ENCODE data around the gene HTR3A. TPM values are rescaled to one million over a fixed set of nuclear protein-coding genes. Genes with fewer than 3 reads are reported as not detected.

HTR3A gene
- total RNA-seq, 1 donor from 2014 or later = 0.27 TPM

DNA sequence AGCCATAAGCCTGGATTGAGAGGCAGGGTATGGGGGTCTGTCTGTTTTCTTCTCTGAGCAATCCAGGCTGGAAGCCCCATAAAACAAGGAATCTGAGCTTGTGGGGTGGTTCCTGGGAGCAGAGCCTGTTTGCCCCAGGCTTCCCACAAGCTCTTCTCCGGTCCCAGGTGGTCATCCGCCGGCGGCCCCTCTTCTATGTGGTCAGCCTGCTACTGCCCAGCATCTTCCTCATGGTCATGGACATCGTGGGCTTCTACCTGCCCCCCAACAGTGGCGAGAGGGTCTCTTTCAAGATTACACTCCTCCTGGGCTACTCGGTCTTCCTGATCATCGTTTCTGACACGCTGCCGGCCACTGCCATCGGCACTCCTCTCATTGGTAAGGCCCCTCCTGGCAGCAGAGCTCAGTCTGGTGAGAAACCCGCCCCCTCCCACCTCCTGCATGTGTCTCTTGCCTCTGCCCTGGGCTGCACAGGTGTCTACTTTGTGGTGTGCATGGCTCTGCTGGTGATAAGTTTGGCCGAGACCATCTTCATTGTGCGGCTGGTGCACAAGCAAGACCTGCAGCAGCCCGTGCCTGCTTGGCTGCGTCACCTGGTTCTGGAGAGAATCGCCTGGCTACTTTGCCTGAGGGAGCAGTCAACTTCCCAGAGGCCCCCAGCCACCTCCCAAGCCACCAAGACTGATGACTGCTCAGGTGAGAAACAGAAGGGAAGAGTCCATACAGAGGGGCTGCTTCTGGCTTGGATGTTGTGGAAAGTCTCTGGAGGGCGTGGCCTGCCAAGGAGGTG, 11.6 kb downstream of the HTR3A start:
- Mint-ChIP-seq H3K4me1 (ENCODE audit: unreplicated experiment) (no peaks in the 10 kb centered on the region), H3K4me3 (no peak overlapping the region), H3K9me3 (no peaks in the 10 kb centered on the region), H3K27ac (no peak overlapping the region), H3K36me3 (no peaks in the 10 kb centered on the region), H3K27me3 (peaks cover 51% of the 10 kb centered on the region)
- DNase-seq (ENCODE audit: extremely low spot score, unreplicated experiment) = no peak
- TF ChIP-seq, protein P1, sequence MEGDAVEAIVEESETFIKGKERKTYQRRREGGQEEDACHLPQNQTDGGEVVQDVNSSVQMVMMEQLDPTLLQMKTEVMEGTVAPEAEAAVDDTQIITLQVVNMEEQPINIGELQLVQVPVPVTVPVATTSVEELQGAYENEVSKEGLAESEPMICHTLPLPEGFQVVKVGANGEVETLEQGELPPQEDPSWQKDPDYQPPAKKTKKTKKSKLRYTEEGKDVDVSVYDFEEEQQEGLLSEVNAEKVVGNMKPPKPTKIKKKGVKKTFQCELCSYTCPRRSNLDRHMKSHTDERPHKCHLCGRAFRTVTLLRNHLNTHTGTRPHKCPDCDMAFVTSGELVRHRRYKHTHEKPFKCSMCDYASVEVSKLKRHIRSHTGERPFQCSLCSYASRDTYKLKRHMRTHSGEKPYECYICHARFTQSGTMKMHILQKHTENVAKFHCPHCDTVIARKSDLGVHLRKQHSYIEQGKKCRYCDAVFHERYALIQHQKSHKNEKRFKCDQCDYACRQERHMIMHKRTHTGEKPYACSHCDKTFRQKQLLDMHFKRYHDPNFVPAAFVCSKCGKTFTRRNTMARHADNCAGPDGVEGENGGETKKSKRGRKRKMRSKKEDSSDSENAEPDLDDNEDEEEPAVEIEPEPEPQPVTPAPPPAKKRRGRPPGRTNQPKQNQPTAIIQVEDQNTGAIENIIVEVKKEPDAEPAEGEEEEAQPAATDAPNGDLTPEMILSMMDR (conservative IDR thresholded peaks at IDR 0.05) = no peak

DNA sequence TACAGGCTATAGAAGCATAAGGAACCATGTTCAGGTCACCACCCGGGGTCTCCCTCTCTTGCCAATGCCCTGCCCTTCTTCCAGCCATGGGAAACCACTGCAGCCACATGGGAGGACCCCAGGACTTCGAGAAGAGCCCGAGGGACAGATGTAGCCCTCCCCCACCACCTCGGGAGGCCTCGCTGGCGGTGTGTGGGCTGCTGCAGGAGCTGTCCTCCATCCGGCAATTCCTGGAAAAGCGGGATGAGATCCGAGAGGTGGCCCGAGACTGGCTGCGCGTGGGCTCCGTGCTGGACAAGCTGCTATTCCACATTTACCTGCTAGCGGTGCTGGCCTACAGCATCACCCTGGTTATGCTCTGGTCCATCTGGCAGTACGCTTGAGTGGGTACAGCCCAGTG, 14.5 kb downstream of the HTR3A start:
- no peaks in the 10 kb centered on the region for H3K9me3 Mint-ChIP-seq
- DNase-seq (ENCODE audit: extremely low spot score, unreplicated experiment) = no peak
- no peaks in the 10 kb centered on the region for H3K36me3 Mint-ChIP-seq
- TF ChIP-seq, protein P1 (conservative IDR thresholded peaks at IDR 0.05) = no peak
- H3K27me3 Mint-ChIP-seq = peaks cover 57% of the 10 kb centered on the region
- no peak overlapping the region for H3K27ac Mint-ChIP-seq
- H3K4me3 Mint-ChIP-seq = no peak overlapping the region
- H3K4me1 Mint-ChIP-seq (ENCODE audit: unreplicated experiment) = no peaks in the 10 kb centered on the region

DNA sequence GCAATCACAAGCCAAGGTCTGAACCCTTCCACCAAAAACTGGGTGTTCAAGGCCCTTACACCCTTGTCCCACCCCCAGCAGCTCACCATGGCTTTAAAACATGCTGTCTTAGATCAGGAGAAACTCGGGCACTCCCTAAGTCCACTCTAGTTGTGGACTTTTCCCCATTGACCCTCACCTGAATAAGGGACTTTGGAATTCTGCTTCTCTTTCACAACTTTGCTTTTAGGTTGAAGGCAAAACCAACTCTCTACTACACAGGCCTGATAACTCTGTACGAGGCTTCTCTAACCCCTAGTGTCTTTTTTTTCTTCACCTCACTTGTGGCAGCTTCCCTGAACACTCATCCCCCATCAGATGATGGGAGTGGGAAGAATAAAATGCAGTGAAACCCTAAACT, 15.0 kb downstream of the HTR3A start:
- H3K27me3 Mint-ChIP-seq = peaks cover 60% of the 10 kb centered on the region
- H3K4me1 Mint-ChIP-seq (ENCODE audit: unreplicated experiment) = no peaks in the 10 kb centered on the region
- no peak overlapping the region for H3K4me3 Mint-ChIP-seq
- H3K36me3 Mint-ChIP-seq = no peaks in the 10 kb centered on the region
- DNase-seq (ENCODE audit: extremely low spot score, unreplicated experiment) = no peak
- TF ChIP-seq, protein P1 (conservative IDR thresholded peaks at IDR 0.05) = no peak
- H3K9me3 Mint-ChIP-seq = no peaks in the 10 kb centered on the region
- H3K27ac Mint-ChIP-seq = no peak overlapping the region

DNA sequence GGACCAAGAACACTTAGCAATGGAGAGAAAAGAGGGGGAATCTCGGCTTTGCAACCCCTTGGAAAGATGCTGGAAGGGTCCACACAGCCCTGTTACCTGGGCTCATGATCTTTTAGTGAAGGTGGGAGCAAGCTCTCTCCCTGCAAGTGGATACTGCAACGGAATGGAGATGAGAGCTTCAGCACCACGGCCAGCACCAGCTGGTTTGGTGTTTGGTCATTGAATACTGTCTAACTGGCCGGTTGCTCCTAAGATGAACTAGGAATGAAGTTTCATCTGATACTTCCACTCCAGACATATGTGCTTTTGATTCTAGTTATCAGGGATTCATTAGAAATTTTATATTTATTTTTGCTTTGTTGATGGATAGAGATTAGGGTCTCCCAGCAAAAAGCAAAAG, 16.3 kb downstream of the HTR3A start:
- Mint-ChIP-seq H3K27ac (no peak overlapping the region), H3K4me1 (ENCODE audit: unreplicated experiment) (no peaks in the 10 kb centered on the region), H3K9me3 (no peaks in the 10 kb centered on the region), H3K27me3 (peaks cover 55% of the 10 kb centered on the region), H3K36me3 (no peaks in the 10 kb centered on the region), H3K4me3 (no peak overlapping the region)
- TF ChIP-seq, protein P1 (conservative IDR thresholded peaks at IDR 0.05) = no peak
- no peak for DNase-seq (ENCODE audit: extremely low spot score, unreplicated experiment)

DNA sequence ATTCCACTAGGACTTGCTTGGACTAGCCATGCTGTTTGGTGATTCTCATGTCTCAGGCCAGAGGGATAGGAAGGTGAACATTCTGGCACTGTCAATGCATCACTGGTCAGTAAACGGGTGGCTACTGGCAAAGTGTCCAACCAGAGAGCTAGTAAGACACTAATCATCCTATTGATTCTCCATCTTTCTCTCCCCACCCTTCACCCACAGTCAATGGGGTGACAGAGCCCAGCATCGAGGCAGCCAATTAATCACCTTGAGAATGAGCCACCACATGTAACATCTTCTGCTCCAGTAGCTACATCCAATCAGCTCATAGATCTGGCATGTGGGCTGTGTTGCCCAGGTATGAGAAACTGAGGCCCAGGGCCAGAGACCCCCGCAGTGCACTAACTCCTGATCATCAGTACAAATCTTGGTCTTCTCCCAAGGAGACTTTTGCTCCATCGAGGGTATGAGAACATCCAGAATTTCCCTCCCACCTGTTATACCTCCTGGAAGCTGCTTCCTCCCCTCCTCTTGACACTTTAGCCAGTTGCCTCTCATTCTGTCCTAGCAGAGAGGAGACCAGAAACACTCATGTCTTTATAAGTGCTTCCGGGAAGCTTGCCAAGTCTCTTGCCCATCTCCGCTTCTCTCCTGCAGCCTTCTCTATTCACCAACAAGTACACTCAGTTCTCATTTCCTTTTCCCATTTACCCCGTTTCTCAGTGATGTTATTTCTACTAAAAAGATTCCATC, 17.0 kb downstream of the HTR3A start:
- H3K4me1 Mint-ChIP-seq (ENCODE audit: unreplicated experiment) = no peaks in the 10 kb centered on the region
- no peaks in the 10 kb centered on the region for H3K9me3 Mint-ChIP-seq
- H3K4me3 Mint-ChIP-seq = no peak overlapping the region
- TF ChIP-seq, protein P1 (conservative IDR thresholded peaks at IDR 0.05) = no peak
- DNase-seq (ENCODE audit: extremely low spot score, unreplicated experiment) = no peak
- no peak overlapping the region for H3K27ac Mint-ChIP-seq
- H3K27me3 Mint-ChIP-seq = peaks cover 55% of the 10 kb centered on the region
- no peaks in the 10 kb centered on the region for H3K36me3 Mint-ChIP-seq
